Mesenchymal stem cell (in vitro differentiated cells and primary cell): ENCODE results near the gene RGS13.
"Not testable (repeated sequence)": the region's sequence is repeated elsewhere in the genome, so short reads cannot be mapped to it uniquely, and the experiment has no call there.

ENCODE experiments used
- DNase-seq: peaks from one replicate; pipeline ENCODE4 v3.0.0-alpha.2; 2013
- H2AFZ ChIP-seq: one replicate; pipeline ENCODE4 v1.6.1; 2013; ENCODE audit warnings: low read depth, mild to moderate bottlenecking, control low read depth, inconsistent platforms, low read length, moderate library complexity
- H2AK5ac ChIP-seq: 2 replicates; pipeline ENCODE4 v1.6.1; 2013; ENCODE audit warnings: low read length, moderate library complexity, mild to moderate bottlenecking, inconsistent platforms; ENCODE audit not compliant: severe bottlenecking
- H2BK120ac ChIP-seq: one replicate; pipeline ENCODE4 v1.6.1; 2013; ENCODE audit warnings: low read depth, mild to moderate bottlenecking, inconsistent platforms, low read length, moderate library complexity
- H2BK12ac ChIP-seq, 2 experiments: one replicate each; pipeline ENCODE4 v1.6.1; 2013; ENCODE audit warnings: inconsistent platforms in 2 of 2, low read length in 2 of 2, mild to moderate bottlenecking in 2 of 2, moderate library complexity in 2 of 2, control low read depth in 1 of 2
- H2BK15ac ChIP-seq: one replicate; pipeline ENCODE4 v1.6.1; 2013; ENCODE audit warnings: mild to moderate bottlenecking, low read depth, inconsistent platforms; ENCODE audit not compliant: poor library complexity, severe bottlenecking
- H2BK5ac ChIP-seq: 2 replicates; pipeline ENCODE4 v1.6.1; 2013; ENCODE audit warnings: low read depth, mild to moderate bottlenecking, low read length, control low read depth, inconsistent platforms; ENCODE audit not compliant: poor library complexity, severe bottlenecking
- H3K14ac ChIP-seq, 2 experiments: one replicate each; pipeline ENCODE4 v1.6.1; 2013; ENCODE audit warnings: inconsistent platforms in 2 of 2, low read length in 2 of 2, control low read depth in 1 of 2, mild to moderate bottlenecking in 1 of 2, moderate library complexity in 1 of 2
- H3K18ac ChIP-seq, 2 experiments: one replicate each; pipeline ENCODE4 v1.6.1; 2013; ENCODE audit warnings: inconsistent platforms in 2 of 2, low read length in 2 of 2, control low read depth in 1 of 2, low read depth in 1 of 2, mild to moderate bottlenecking in 1 of 2
- H3K23ac ChIP-seq, 2 experiments: one replicate each; pipeline ENCODE4 v1.6.1; 2013; ENCODE audit warnings: inconsistent platforms in 2 of 2, low read length in 2 of 2, mild to moderate bottlenecking in 2 of 2, moderate library complexity in 2 of 2, control low read depth in 1 of 2
- H3K27ac ChIP-seq: 2 replicates; pipeline ENCODE4 v1.5.1; 2013; ENCODE audit warnings: mild to moderate bottlenecking, moderate library complexity, low read length, control low read depth, inconsistent platforms; ENCODE audit not compliant: poor library complexity, severe bottlenecking
- H3K27me3 ChIP-seq, 2 experiments: 2 replicates each; pipeline versions ENCODE4 v1.6.1 to v1.7.0; 2013; ENCODE audit warnings: low read length in 2 of 2, mild to moderate bottlenecking in 2 of 2, moderate library complexity in 2 of 2, control low read depth in 1 of 2, inconsistent platforms in 1 of 2; ENCODE audit not compliant: control insufficient read depth in 1 of 2, insufficient read depth in 1 of 2
- H3K36me3 ChIP-seq, 2 experiments: 2 replicates each; pipeline versions ENCODE4 v1.6.1 to v1.7.0; 2013; ENCODE audit warnings: low read length in 2 of 2, control low read depth in 1 of 2, inconsistent platforms in 1 of 2, low read depth in 1 of 2, mild to moderate bottlenecking in 1 of 2; ENCODE audit not compliant: insufficient read depth in 2 of 2, control insufficient read depth in 1 of 2
- H3K4ac ChIP-seq, 2 experiments: one replicate each; pipeline ENCODE4 v1.6.1; 2013; ENCODE audit warnings: inconsistent platforms in 2 of 2, low read length in 2 of 2, mild to moderate bottlenecking in 2 of 2, moderate library complexity in 2 of 2, control low read depth in 1 of 2, low read depth in 1 of 2
- H3K4me1 ChIP-seq: 2 replicates; pipeline ENCODE4 v1.6.1; 2013; ENCODE audit warnings: low read depth, low read length, control low read depth; ENCODE audit not compliant: control insufficient read depth, insufficient read depth
- H3K4me2 ChIP-seq: 2 replicates; pipeline ENCODE4 v1.6.1; 2013; ENCODE audit warnings: low read length, mild to moderate bottlenecking, inconsistent platforms; ENCODE audit not compliant: poor library complexity, severe bottlenecking
- H3K4me3 ChIP-seq, 2 experiments: 2 replicates each; pipeline versions ENCODE4 v1.5.1 to v1.7.0; 2013; ENCODE audit warnings: low read length in 2 of 2, mild to moderate bottlenecking in 2 of 2, control low read depth in 1 of 2, low read depth in 1 of 2; ENCODE audit not compliant: insufficient read depth in 1 of 2
- H3K79me1 ChIP-seq: replicated peaks from 2 replicates; pipeline ENCODE4 v1.6.1; 2013; ENCODE audit warnings: mild to moderate bottlenecking, control low read depth, low read length, inconsistent platforms; ENCODE audit not compliant: poor library complexity, severe bottlenecking
- H3K9ac ChIP-seq: 2 replicates; pipeline ENCODE4 v1.7.0; 2013; ENCODE audit warnings: mild to moderate bottlenecking, low read length, moderate library complexity
- H3K9me3 ChIP-seq: 2 replicates; pipeline ENCODE4 v1.7.0; 2013; ENCODE audit warnings: mild to moderate bottlenecking, low read length; ENCODE audit not compliant: control insufficient read depth
- H4K8ac ChIP-seq: one replicate; pipeline ENCODE4 v1.6.1; 2013; ENCODE audit warnings: inconsistent platforms, mild to moderate bottlenecking, low read length, moderate library complexity
- H4K91ac ChIP-seq: one replicate; pipeline ENCODE4 v1.6.1; 2013; ENCODE audit warnings: mild to moderate bottlenecking, low read length, inconsistent platforms
- WGBS: methylation state at CpG from one replicate; pipeline ENCODE4 v1.1.7; 2013; ENCODE audit warnings: mixed read lengths; 5-methylcytosine and 5-hydroxymethylcytosine counted together

Gene RGS13

DNA sequence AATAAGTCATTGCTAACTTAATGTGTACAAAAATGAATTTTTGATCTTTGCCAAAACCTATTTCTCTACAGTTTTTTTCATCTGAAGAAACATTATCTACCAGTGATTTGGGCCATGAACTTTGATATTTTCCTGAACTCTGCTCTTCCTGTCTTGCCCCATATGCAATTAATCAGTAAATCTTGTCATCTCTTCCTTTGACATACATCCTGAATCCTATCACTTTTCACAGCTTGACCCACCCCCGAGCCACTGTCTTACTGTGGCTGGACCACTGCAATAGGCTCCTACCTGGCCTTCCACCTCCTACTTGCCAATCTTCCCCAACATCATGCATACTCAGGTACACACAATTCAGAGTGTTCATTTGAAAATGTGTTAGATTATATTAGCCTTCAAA, 46.4 kb downstream of the RGS13 start:
- Histone ChIP-seq H3K27me3 (no peaks in the 10 kb centered on the region), H3K79me1 (no peaks in the 10 kb centered on the region), H3K9ac (no peak overlapping the region), H3K23ac (no peak overlapping the region), H4K8ac (no peak overlapping the region), H2BK15ac (no peak overlapping the region), H3K14ac (no peak overlapping the region), H2BK5ac (no peak overlapping the region), H3K4me3 (no peak overlapping the region), H2AK5ac (no peak overlapping the region), H4K91ac (no peak overlapping the region), H3K18ac (no peak overlapping the region), H2BK12ac (no peak overlapping the region), H3K27ac (no peak overlapping the region), H3K4me1 (no peaks in the 10 kb centered on the region), H3K36me3 (no peaks in the 10 kb centered on the region), H2BK120ac (no peak overlapping the region), H3K9me3 (no peaks in the 10 kb centered on the region), H3K4me2 (no peak overlapping the region), H3K4ac (no peak overlapping the region), H2AFZ (no peak overlapping the region)
- WGBS, result 100% methylated on average over 1 of the region's 1 CpG
- DNase-seq, result no peak

DNA sequence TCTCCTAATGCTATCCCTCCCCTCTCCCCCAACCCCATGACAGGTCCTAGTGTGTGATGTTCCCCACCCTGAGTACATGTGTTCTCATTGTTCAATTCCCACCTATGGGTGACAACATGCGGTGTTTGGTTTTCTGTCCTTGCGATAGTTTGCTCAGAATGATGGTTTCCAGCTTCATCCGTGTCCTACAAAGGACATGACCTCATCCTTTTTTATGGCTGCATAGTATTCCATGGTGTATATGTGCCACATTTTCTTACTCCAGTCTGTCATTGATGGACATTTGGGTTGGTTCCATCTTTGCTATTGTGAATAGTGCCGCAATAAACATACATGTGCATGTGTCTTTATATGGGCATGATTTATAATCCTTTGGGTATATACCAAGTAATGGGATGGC, 47.1 kb downstream of the RGS13 start:
- not testable (repeated sequence) for H3K14ac ChIP-seq, H3K18ac ChIP-seq, H3K4me2 ChIP-seq, H4K91ac ChIP-seq, H2AK5ac ChIP-seq, H3K36me3 ChIP-seq, H3K23ac ChIP-seq, H3K4me3 ChIP-seq, H3K27ac ChIP-seq, H3K79me1 ChIP-seq, H2BK15ac ChIP-seq, H2AFZ ChIP-seq, H2BK120ac ChIP-seq, H2BK5ac ChIP-seq, H3K4me1 ChIP-seq, H3K27me3 ChIP-seq, DNase-seq, H3K9me3 ChIP-seq, H3K9ac ChIP-seq, H4K8ac ChIP-seq, H3K4ac ChIP-seq, H2BK12ac ChIP-seq
- WGBS, result 93% methylated on average over 4 of the region's 4 CpGs

- Histone ChIP-seq H2AK5ac (no peak overlapping the region), H3K18ac (no peak overlapping the region), H2BK15ac (no peak overlapping the region), H3K4ac (no peak overlapping the region), H3K14ac (no peak overlapping the region), H4K91ac (no peak overlapping the region), H3K4me3 (no peak overlapping the region), H3K27ac (no peak overlapping the region), H3K9me3 (no peaks in the 10 kb centered on the region), H2BK12ac (no peak overlapping the region), H3K9ac (no peak overlapping the region), H3K27me3 (no peaks in the 10 kb centered on the region), H3K79me1 (no peaks in the 10 kb centered on the region), H2AFZ (no peak overlapping the region), H2BK120ac (no peak overlapping the region), H2BK5ac (no peak overlapping the region), H3K23ac (no peak overlapping the region), H3K4me2 (no peak overlapping the region), H3K4me1 (no peaks in the 10 kb centered on the region), H4K8ac (no peak overlapping the region), H3K36me3 (no peaks in the 10 kb centered on the region)
- DNase-seq, result no peak
Observed at GRCh38 chr1:192689459-192689858, 53.5 kb downstream of the RGS13 start.

GRCh38 chr1:192691041-192691440, 55.1 kb downstream of the RGS13 start:
- Histone ChIP-seq H3K4ac (no peak overlapping the region), H2AFZ (no peak overlapping the region), H3K4me2 (no peak overlapping the region), H2BK120ac (no peak overlapping the region), H3K27ac (no peak overlapping the region), H3K18ac (no peak overlapping the region), H3K14ac (no peak overlapping the region), H3K27me3 (no peaks in the 10 kb centered on the region), H3K4me1 (no peaks in the 10 kb centered on the region), H3K4me3 (no peak overlapping the region), H3K79me1 (no peaks in the 10 kb centered on the region), H2AK5ac (no peak overlapping the region), H3K23ac (no peak overlapping the region), H3K36me3 (no peaks in the 10 kb centered on the region), H2BK12ac (no peak overlapping the region), H3K9ac (no peak overlapping the region), H4K91ac (no peak overlapping the region), H4K8ac (no peak overlapping the region), H3K9me3 (no peaks in the 10 kb centered on the region), H2BK5ac (no peak overlapping the region), H2BK15ac (no peak overlapping the region)
- no CpG with 5 or more reads among the region's 1 CpG for WGBS
- DNase-seq, result no peak
